Amniotic epithelial cell (primary cell): ENCODE measurements around the gene MRPL41.
"Not testable (repeated sequence)": the region's sequence is repeated elsewhere in the genome, so short reads cannot be mapped to it uniquely, and the experiment has no call there.

ENCODE experiments used
- DNase-seq: peaks from one replicate; pipeline ENCODE4 v3.0.0-alpha.2; 2010; ENCODE audit warnings: low read depth

MRPL41 gene

GRCh38 chr9:137553654-137554053, 2.0 kb downstream of the MRPL41 start:
- not testable (repeated sequence) for DNase-seq

- DNase-seq = no peak
These were observed 2.7 kb downstream of the MRPL41 start for GRCh38 chr9:137554349-137554748.

GRCh38 chr9:137555179-137555578, 3.5 kb downstream of the MRPL41 start:
- DNase-seq = no peak

- peak; percentile 24 for DNase-seq
These were observed 4.6 kb downstream of the MRPL41 start for GRCh38 chr9:137556069-137556838.

- no peak for DNase-seq
These were observed 6.4 kb downstream of the MRPL41 start for GRCh38 chr9:137558127-137558526.

- no peak for DNase-seq
These were observed 12.5 kb downstream of the MRPL41 start for GRCh38 chr9:137564134-137564533.

- DNase-seq = no peak
These were observed 13.2 kb downstream of the MRPL41 start for GRCh38 chr9:137564817-137565411.

GRCh38 chr9:137568445-137568844, 16.8 kb downstream of the MRPL41 start:
- not testable (repeated sequence) for DNase-seq

GRCh38 chr9:137569609-137570203, 18.0 kb downstream of the MRPL41 start:
- DNase-seq = no peak

- DNase-seq = no peak
These were observed 18.9 kb downstream of the MRPL41 start for GRCh38 chr9:137570566-137570965.

- no peak for DNase-seq
These were observed 22.5 kb downstream of the MRPL41 start for GRCh38 chr9:137574192-137574591.

GRCh38 chr9:137575364-137575715, 23.7 kb downstream of the MRPL41 start:
- DNase-seq = peak; percentile 71

GRCh38 chr9:137575716-137576411, 24.2 kb downstream of the MRPL41 start:
- no peak for DNase-seq

- peak; percentile 83 for DNase-seq
These were observed 27.0 kb downstream of the MRPL41 start, which contains the start of gene DPH7 for GRCh38 chr9:137578518-137579258. DPH7 (minus strand) TSS chr9:137578925; CDS start chr9:137578777, 148 bp downstream.

GRCh38 chr9:137579259-137579604, 27.6 kb downstream of the MRPL41 start:
- DNase-seq = no peak

GRCh38 chr9:137580209-137580953, 28.7 kb downstream of the MRPL41 start:
- no peak for DNase-seq

GRCh38 chr9:137580954-137581322, 29.3 kb downstream of the MRPL41 start:
- DNase-seq = no peak

GRCh38 chr9:137581361-137582285, 29.9 kb downstream of the MRPL41 start:
- DNase-seq = no peak

- DNase-seq = peak; percentile 13
These were observed 30.7 kb downstream of the MRPL41 start for GRCh38 chr9:137582286-137582860.

GRCh38 chr9:137583347-137583746, 31.7 kb downstream of the MRPL41 start:
- DNase-seq = no peak
